BJ (cell line): ENCODE results near the gene NCOR2. TPM values are rescaled to one million over a fixed set of nuclear protein-coding genes. Genes with fewer than 3 reads are reported as not detected.

ENCODE experiments used
- CTCF ChIA-PET: fragments of 350-600 bp; formaldehyde crosslinking; extraction: SDS; loops from one replicate; lab custom pipeline; 2021; ENCODE audit warnings: antibody characterized with exemption, inconsistent platforms; lab: Yijun Ruan, JAX
- POLR2A ChIA-PET: fragments of 300-600 bp; sonication (Branson Sonifier 250); formaldehyde crosslinking; extraction: SDS; loops from one replicate; lab custom pipeline; 2021; ENCODE audit warnings: antibody characterized with exemption; lab: Charles Lee
- DNase-seq: peaks from one replicate; pipeline ENCODE4 v3.0.0-alpha.2; 2011; ENCODE audit warnings: low read depth
- H3K27me3 ChIP-seq: 2 replicates; pipeline ENCODE4 v1.6.0; 2011; ENCODE audit warnings: low read length; ENCODE audit not compliant: control insufficient read depth, insufficient read depth
- H3K36me3 ChIP-seq: 2 replicates; pipeline ENCODE4 v1.5.1; 2011; ENCODE audit warnings: low read length; ENCODE audit not compliant: control insufficient read depth, insufficient read depth
- H3K4me3 ChIP-seq: 2 replicates; pipeline ENCODE4 v1.5.1; 2011; ENCODE audit warnings: low read depth, mild to moderate bottlenecking, control low read depth, low read length
- polyA plus RNA-seq: library from polyadenylated mRNA; depleted of rRNA; stranded (reverse); fragments of >200 nt; gene quantifications from 2 replicates; pipeline ENCODE4 v1.2.3, GENCODE V29; 2011
- TF ChIP-seq, protein P1 (sequence below): IDR thresholded peaks from 2 replicates; pipeline ENCODE4 v1.5.1; 2011; ENCODE audit warnings: low read depth, mild to moderate bottlenecking, control low read depth, inconsistent platforms, low read length, moderate library complexity; ENCODE audit not compliant: insufficient read depth

The NCOR2 gene
- polyA plus RNA-seq, 1 experiment: 8.3 TPM

DNA sequence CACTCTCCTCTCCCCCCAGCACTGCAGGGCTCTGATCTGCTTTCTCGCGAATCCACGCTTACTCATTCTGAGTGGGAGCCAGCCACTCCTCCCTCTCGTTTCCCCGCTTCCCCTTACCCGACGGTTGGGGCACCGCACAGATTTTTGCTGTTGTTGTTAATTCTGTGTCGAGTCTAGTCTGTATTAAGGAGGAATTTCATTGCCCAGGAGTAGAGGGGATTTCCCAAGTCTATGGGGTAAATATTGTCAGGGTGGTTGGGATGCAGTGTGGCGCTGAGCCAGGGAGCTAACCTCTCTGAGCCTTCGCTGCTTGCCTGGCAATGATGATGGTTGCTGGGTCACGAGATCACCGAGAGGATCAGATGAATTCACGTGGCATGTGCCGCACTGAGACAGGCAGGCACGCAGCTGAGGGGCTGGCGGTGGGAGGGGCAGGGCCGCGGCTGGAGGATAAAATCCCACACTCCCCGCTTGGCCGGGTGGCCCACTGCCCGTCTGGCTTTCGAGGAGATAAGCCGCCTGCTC is 18.5 kb downstream of the NCOR2 start:
- CTCF ChIA-PET: no interaction called here
- no peaks in the 10 kb centered on the region for H3K27me3 ChIP-seq
- H3K4me3 ChIP-seq: no peak overlapping the region
- POLR2A ChIA-PET: no interaction called here
- DNase-seq: no peak
- TF ChIP-seq, protein P1, sequence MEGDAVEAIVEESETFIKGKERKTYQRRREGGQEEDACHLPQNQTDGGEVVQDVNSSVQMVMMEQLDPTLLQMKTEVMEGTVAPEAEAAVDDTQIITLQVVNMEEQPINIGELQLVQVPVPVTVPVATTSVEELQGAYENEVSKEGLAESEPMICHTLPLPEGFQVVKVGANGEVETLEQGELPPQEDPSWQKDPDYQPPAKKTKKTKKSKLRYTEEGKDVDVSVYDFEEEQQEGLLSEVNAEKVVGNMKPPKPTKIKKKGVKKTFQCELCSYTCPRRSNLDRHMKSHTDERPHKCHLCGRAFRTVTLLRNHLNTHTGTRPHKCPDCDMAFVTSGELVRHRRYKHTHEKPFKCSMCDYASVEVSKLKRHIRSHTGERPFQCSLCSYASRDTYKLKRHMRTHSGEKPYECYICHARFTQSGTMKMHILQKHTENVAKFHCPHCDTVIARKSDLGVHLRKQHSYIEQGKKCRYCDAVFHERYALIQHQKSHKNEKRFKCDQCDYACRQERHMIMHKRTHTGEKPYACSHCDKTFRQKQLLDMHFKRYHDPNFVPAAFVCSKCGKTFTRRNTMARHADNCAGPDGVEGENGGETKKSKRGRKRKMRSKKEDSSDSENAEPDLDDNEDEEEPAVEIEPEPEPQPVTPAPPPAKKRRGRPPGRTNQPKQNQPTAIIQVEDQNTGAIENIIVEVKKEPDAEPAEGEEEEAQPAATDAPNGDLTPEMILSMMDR: no peak
- H3K36me3 ChIP-seq: no peaks in the 10 kb centered on the region; the same call in 1 of the 2 replicates

DNA sequence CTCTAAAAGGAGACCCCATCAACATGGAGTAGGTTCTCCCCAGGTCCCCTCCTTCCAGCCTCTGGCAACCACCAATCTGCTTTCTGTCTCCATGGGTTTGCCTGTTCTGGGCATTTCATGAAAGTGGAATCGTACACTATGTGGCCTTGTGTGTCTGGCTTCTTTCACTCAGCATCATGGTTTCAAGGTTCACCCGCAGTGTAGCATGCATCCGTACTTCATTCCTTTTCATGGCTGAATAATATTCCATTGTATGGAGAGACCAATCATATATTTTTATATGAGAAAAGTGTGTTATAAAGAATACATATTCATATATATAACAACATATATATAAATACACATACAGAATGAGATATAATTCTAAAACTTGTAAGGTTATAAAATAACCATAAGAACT is 19.8 kb downstream of the NCOR2 start:
- DNase-seq: no peak
- ChIA-PET CTCF (interaction anchor here (1.0 kb wide), 1 partner anchor 10 kb away, joined by 3 read pairs; no protein-coding TSS in a partner anchor), POLR2A (no interaction called here)
- Histone ChIP-seq H3K27me3 (no peaks in the 10 kb centered on the region), H3K4me3 (no peak overlapping the region), H3K36me3 (no peaks in the 10 kb centered on the region; the same call in 1 of the 2 replicates)
- TF ChIP-seq, protein P1: no peak

DNA sequence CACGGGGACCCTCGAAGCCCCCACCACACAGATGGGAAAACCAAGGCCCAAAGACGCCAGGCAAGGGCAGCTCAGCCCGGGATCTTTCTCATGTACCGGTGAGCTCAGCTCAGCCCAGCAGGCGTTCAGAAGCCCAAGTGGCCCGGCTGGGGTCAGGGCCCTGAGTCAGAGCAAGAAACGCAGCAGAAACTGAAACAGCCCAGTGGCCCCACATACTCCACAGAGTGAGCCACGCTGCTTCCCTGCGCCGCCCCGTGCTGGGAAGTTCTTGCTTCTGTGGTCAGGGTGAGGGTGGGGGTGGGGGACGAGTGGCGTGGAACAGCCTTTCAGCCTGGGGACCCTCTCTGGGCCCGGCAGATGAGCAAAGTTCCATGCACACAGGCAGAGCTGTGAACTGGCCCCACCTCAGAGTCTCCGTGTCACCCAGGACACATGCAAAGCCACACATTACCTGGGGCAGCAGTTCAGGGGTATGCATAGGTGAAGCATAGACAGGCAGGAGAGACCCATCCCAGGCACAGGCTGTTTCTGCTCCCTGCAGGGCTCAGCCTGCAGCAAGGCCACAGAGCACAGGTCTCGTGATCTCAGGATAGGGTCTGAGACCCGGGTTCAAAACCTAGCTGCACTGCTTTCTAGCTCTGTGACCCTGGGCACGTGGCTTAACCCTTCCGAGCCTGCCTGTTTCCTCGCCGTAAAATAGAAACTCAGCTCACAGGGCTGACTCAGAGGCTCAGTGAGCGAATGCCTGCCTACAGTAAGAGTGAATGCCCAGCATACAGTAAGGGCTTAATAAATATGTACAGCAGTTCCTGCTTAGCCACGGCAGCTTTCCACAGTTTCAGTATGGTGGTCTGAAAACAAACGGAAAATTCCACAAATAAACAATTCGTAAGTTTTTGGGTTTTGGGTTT is 21.6 kb downstream of the NCOR2 start:
- DNase-seq: no peak
- Histone ChIP-seq H3K27me3 (no peaks in the 10 kb centered on the region), H3K4me3 (no peak overlapping the region), H3K36me3 (no peaks in the 10 kb centered on the region; the same call in 1 of the 2 replicates)
- TF ChIP-seq, protein P1: no peak
- POLR2A ChIA-PET: no interaction called here
- CTCF ChIA-PET: no interaction called here

DNA sequence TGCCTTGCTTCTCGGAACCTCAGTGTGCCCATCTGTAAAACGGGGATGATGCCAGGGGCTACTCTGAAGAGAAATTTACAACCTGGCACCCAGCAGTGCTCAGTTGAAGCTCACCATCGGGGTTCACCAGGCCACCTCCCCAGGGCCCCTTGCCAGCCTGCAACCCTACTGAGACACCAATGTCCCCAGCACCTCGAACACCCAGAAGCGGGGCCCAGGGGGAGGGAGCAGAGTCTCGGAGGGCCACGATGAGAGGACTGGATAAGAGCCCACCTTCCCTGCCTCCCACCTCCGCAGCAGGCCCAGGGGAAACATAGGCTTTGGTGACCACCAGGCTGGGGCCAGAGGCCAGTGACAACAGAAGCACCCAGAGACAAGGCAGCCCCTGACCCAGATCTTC is 22.4 kb downstream of the NCOR2 start:
- POLR2A ChIA-PET: no interaction called here
- DNase-seq: no peak
- no peaks in the 10 kb centered on the region; the same call in 1 of the 2 replicates for H3K36me3 ChIP-seq
- TF ChIP-seq, protein P1: no peak
- no peaks in the 10 kb centered on the region for H3K27me3 ChIP-seq
- H3K4me3 ChIP-seq: no peak overlapping the region
- CTCF ChIA-PET: no interaction called here

DNA sequence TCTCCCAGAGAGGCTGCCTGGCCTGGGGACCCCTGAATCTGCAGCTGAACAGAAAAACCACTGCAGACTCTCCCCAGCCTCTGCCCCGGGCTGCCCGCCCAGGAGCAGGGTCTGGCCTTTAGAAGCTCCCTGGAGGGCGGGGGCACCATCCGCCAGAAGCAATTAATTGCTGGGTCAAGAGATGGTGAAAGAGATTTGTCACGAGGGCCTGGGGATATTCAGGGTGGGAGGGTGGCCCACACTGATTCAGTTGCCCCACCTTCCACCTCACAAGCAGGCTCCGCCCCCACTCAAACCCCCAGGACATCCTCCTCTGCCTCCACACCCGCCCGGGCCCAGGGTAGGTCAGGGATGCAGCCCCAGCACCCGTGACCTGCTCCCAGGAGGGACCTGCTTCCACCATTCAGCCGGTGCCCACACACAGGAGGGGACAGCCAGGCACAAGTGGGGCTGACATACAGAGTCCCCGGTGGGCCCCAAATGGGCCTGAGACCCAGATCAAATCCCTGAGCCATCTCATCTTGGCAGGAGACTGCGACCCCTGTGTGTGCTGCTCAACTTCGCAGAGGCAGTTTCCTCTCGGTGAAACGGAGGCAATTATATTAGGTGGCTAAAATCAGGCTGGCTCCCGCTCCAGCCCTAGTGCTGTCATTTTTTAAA is 23.0 kb downstream of the NCOR2 start:
- CTCF ChIA-PET: no interaction called here
- H3K36me3 ChIP-seq: no peaks in the 10 kb centered on the region; the same call in 1 of the 2 replicates
- H3K27me3 ChIP-seq: no peaks in the 10 kb centered on the region
- TF ChIP-seq, protein P1: no peak
- DNase-seq: no peak
- POLR2A ChIA-PET: no interaction called here
- H3K4me3 ChIP-seq: no peak overlapping the region
